SIG-M5 (cell line): ENCODE results near the gene USP17L28.
"Not testable (repeated sequence)": the region's sequence is repeated elsewhere in the genome, so short reads cannot be mapped to it uniquely, and the experiment has no call there.

Experiments
- DNase-seq: peaks from one replicate; lab custom pipeline; 2025; lab: John Stamatoyannopoulos, UW

The USP17L28 gene, protein sequence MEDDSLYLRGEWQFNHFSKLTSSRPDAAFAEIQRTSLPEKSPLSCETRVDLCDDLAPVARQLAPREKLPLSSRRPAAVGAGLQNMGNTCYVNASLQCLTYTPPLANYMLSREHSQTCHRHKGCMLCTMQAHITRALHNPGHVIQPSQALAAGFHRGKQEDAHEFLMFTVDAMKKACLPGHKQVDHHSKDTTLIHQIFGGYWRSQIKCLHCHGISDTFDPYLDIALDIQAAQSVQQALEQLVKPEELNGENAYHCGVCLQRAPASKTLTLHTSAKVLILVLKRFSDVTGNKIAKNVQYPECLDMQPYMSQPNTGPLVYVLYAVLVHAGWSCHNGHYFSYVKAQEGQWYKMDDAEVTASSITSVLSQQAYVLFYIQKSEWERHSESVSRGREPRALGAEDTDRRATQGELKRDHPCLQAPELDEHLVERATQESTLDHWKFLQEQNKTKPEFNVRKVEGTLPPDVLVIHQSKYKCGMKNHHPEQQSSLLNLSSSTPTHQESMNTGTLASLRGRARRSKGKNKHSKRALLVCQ

GRCh38 chr4:9348593-9348992 is at the start of gene USP17L28:
USP17L28 (plus strand) TSS chr4:9348893; CDS start chr4:9348893, 0 bp downstream.
- DNase-seq = not testable (repeated sequence)

- not testable (repeated sequence) for DNase-seq
Measured at GRCh38 chr4:9324191-9324590, 24.5 kb upstream of the USP17L28 start.

DNA sequence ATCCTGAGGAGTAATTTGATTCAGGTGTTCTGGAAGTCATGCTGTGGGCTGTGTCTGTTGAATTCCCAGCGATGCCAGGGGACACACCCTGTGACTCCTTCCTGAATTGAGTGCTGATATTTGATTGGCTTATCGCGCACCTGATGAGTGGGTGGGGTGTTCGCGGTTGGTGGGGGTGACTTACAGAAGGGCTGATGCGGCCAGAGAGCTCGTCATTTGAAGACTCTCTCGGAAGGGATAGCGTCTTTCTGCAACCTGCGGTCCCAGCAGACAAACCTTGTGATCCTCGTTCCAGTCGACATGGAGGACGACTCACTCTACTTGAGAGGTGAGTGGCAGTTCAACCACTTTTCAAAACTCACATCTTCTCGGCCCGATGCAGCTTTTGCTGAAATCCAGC is 23.8 kb upstream of the USP17L28 start, which contains the start of gene USP17L24:
Gene USP17L24, plus strand, starts transcription at position 301 of the 400 bp plus-strand sequence. Its CDS starts 0 bp downstream, at position 301.
- not testable (repeated sequence) for DNase-seq

DNA sequence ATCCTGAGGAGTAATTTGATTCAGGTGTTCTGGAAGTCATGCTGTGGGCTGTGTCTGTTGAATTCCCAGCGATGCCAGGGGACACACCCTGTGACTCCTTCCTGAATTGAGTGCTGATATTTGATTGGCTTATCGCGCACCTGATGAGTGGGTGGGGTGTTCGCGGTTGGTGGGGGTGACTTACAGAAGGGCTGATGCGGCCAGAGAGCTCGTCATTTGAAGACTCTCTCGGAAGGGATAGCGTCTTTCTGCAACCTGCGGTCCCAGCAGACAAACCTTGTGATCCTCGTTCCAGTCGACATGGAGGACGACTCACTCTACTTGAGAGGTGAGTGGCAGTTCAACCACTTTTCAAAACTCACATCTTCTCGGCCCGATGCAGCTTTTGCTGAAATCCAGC is 19.1 kb upstream of the USP17L28 start, which contains the start of gene USP17L25:
Gene USP17L25, plus strand, starts transcription at position 301 of the 400 bp plus-strand sequence. Its CDS starts 0 bp downstream, at position 301.
- DNase-seq = not testable (repeated sequence)

GRCh38 chr4:9334358-9334757 is 14.3 kb upstream of the USP17L28 start, which contains the start of gene USP17L26:
USP17L26 (plus strand) TSS chr4:9334658; CDS start chr4:9334658, 0 bp downstream.
- DNase-seq = not testable (repeated sequence)

DNA sequence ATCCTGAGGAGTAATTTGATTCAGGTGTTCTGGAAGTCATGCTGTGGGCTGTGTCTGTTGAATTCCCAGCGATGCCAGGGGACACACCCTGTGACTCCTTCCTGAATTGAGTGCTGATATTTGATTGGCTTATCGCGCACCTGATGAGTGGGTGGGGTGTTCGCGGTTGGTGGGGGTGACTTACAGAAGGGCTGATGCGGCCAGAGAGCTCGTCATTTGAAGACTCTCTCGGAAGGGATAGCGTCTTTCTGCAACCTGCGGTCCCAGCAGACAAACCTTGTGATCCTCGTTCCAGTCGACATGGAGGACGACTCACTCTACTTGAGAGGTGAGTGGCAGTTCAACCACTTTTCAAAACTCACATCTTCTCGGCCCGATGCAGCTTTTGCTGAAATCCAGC is 9.6 kb upstream of the USP17L28 start, which contains the start of gene USP17L5:
Gene USP17L5, plus strand, starts transcription at position 301 of the 400 bp plus-strand sequence. Its CDS starts 0 bp downstream, at position 301.
- not testable (repeated sequence) for DNase-seq

GRCh38 chr4:9343848-9344247 is 4.8 kb upstream of the USP17L28 start, which contains the start of gene USP17L27:
USP17L27 (plus strand) TSS chr4:9344148; CDS start chr4:9344148, 0 bp downstream.
- DNase-seq = not testable (repeated sequence)

GRCh38 chr4:9350866-9351265 is 2.2 kb downstream of the USP17L28 start:
- not testable (repeated sequence) for DNase-seq

DNA sequence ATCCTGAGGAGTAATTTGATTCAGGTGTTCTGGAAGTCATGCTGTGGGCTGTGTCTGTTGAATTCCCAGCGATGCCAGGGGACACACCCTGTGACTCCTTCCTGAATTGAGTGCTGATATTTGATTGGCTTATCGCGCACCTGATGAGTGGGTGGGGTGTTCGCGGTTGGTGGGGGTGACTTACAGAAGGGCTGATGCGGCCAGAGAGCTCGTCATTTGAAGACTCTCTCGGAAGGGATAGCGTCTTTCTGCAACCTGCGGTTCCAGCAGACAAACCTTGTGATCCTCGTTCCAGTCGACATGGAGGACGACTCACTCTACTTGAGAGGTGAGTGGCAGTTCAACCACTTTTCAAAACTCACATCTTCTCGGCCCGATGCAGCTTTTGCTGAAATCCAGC is 4.6 kb downstream of the USP17L28 start, which contains the start of gene USP17L29:
Gene USP17L29, plus strand, starts transcription at position 301 of the 400 bp plus-strand sequence. Its CDS starts 0 bp downstream, at position 301.
- DNase-seq = not testable (repeated sequence)

DNA sequence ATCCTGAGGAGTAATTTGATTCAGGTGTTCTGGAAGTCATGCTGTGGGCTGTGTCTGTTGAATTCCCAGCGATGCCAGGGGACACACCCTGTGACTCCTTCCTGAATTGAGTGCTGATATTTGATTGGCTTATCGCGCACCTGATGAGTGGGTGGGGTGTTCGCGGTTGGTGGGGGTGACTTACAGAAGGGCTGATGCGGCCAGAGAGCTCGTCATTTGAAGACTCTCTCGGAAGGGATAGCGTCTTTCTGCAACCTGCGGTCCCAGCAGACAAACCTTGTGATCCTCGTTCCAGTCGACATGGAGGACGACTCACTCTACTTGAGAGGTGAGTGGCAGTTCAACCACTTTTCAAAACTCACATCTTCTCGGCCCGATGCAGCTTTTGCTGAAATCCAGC is 14.1 kb downstream of the USP17L28 start, which contains the start of gene USP17L30:
Gene USP17L30, plus strand, starts transcription at position 301 of the 400 bp plus-strand sequence. Its CDS starts 0 bp downstream, at position 301.
- DNase-seq = not testable (repeated sequence)

DNA sequence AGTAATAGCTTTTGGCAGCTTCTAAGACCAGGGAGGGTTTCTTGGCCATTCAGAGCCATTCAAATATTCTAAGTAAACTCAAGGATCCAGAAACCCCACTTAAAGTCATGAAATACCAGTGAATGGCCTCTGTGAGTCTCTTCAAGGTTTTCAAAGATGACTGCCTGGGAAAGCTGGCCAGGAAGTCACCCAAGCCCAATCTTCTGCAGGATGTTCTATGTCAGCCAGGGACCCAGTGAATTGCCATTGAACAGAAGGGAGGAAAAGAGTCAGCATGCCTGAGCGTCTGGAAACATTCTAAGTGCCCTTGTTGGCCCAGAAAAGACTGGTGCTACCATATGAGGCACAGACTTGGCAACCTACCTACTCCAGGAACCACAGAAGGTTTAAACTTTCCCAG is 31.2 kb downstream of the USP17L28 start:
- not testable (repeated sequence) for DNase-seq

GRCh38 chr4:9381012-9381534 is 32.4 kb downstream of the USP17L28 start:
- DNase-seq = not testable (repeated sequence)

DNA sequence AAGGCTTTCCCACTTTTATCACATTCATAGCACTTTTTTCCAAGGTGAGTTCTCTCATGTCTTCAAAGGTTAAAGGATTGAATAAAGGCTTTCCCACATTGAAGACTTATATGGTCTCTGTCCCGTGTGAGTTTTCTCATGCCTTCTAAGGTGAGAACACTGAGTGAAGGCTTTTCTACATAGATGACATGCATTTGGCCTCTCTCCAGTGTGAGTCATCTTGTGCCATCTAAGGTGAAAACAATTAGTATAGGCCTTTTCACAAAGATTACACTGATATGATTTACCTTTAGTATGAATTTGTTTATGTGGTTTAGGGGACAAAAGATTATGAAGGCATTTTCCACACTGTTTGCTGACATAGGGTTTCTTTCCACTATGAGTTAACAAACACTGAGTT is 35.4 kb downstream of the USP17L28 start:
- DNase-seq = no peak

- not testable (repeated sequence) for DNase-seq
Measured at GRCh38 chr4:9389001-9389400, 40.3 kb downstream of the USP17L28 start.
